A204.1 (cell line): ENCODE results near the gene PLXNB2.
"Not testable (repeated sequence)": the region's sequence is repeated elsewhere in the genome, so short reads cannot be mapped to it uniquely, and the experiment has no call there.

Experiments used
- FAIRE-seq: peaks from 2 replicates; lab custom pipeline; 2012; peaks lifted over from hg19 to GRCh38; lab: Jason Lieb, UNC

The PLXNB2 gene

GRCh38 chr22:50306753-50307749, at the start of gene PLXNB2:
TSS of gene PLXNB2 (minus strand) at chr22:50307646. CDS start at chr22:50290584, 17,062 bp downstream.
- no peak for FAIRE-seq

GRCh38 chr22:50357222-50357621, 49.8 kb upstream of the PLXNB2 start:
- no peak for FAIRE-seq

GRCh38 chr22:50356186-50356585, 48.7 kb upstream of the PLXNB2 start:
- FAIRE-seq = no peak

- no peak for FAIRE-seq
Measured at GRCh38 chr22:50348058-50348457, 40.6 kb upstream of the PLXNB2 start.

- FAIRE-seq = no peak
Measured at GRCh38 chr22:50347157-50347556, 39.7 kb upstream of the PLXNB2 start.

- FAIRE-seq = no peak
Measured at GRCh38 chr22:50346470-50346869, 39.0 kb upstream of the PLXNB2 start.

- no peak for FAIRE-seq
Measured at GRCh38 chr22:50343541-50343935, 36.1 kb upstream of the PLXNB2 start.

- no peak for FAIRE-seq
Measured at GRCh38 chr22:50342651-50343540, 35.5 kb upstream of the PLXNB2 start, which contains the start of gene PPP6R2. TSS of gene PPP6R2 (plus strand) at chr22:50343327. CDS start at chr22:50393909, 50,582 bp downstream.

GRCh38 chr22:50341977-50342650, 34.7 kb upstream of the PLXNB2 start:
- no peak for FAIRE-seq

GRCh38 chr22:50339945-50340879, 32.8 kb upstream of the PLXNB2 start:
- no peak for FAIRE-seq

- no peak for FAIRE-seq
Measured at GRCh38 chr22:50338860-50339462, 31.5 kb upstream of the PLXNB2 start.

GRCh38 chr22:50338042-50338573, 30.7 kb upstream of the PLXNB2 start:
- FAIRE-seq = no peak

- FAIRE-seq = no peak
Measured at GRCh38 chr22:50337262-50338041, 30.0 kb upstream of the PLXNB2 start.

GRCh38 chr22:50334433-50334832, 27.0 kb upstream of the PLXNB2 start:
- not testable (repeated sequence) for FAIRE-seq

- no peak for FAIRE-seq
Measured at GRCh38 chr22:50329236-50329635, 21.8 kb upstream of the PLXNB2 start.

- no peak for FAIRE-seq
Measured at GRCh38 chr22:50327711-50328019, 20.2 kb upstream of the PLXNB2 start.

- no peak for FAIRE-seq
Measured at GRCh38 chr22:50326956-50327710, 19.7 kb upstream of the PLXNB2 start, which contains the start of gene DENND6B. TSS of gene DENND6B (minus strand) at chr22:50327012. CDS start at chr22:50326988, 24 bp downstream.

- FAIRE-seq = no peak
Measured at GRCh38 chr22:50326225-50326955, 18.9 kb upstream of the PLXNB2 start.
